HG02763 (cell line): ENCODE measurements around the gene XPNPEP1.

Experiments used
- ATAC-seq: cut with Tn5 transposase; IDR thresholded peaks from one replicate; pipeline ENCODE4 v1.9.1; 2021; ENCODE audit warnings: mild to moderate bottlenecking, moderate library complexity; ENCODE audit not compliant: unreplicated experiment

XPNPEP1 gene

DNA sequence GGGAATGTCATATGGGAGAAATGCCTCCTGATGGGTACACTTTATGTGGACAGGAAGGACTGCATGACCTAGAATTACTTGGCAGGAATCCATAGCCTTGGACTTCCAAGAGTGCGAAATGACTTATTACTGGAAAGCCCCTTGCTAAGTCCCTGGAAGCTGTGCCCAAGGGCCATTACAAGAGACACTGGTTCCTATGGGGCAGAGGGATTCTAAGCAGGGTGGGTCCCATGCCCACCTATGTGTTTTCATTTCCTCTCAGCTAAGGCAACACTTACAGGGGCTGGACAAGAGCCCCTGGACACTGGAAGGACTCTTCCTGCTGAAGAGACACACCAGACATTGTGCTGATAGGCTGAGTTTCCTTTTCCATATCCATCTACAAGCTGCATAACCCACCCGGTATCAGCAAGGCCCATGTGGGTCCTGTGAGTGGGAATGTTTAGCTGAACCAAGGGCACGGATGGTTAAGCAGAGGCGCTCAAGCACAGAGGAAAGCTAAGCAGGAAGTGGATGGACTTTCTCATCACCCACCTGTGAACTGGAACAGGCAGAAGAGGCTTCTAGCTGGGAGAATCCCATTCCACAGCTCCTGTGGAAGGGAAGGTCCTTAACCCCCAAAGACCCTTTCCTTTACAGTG lies 56.2 kb downstream of the XPNPEP1 start:
- no peak for ATAC-seq

DNA sequence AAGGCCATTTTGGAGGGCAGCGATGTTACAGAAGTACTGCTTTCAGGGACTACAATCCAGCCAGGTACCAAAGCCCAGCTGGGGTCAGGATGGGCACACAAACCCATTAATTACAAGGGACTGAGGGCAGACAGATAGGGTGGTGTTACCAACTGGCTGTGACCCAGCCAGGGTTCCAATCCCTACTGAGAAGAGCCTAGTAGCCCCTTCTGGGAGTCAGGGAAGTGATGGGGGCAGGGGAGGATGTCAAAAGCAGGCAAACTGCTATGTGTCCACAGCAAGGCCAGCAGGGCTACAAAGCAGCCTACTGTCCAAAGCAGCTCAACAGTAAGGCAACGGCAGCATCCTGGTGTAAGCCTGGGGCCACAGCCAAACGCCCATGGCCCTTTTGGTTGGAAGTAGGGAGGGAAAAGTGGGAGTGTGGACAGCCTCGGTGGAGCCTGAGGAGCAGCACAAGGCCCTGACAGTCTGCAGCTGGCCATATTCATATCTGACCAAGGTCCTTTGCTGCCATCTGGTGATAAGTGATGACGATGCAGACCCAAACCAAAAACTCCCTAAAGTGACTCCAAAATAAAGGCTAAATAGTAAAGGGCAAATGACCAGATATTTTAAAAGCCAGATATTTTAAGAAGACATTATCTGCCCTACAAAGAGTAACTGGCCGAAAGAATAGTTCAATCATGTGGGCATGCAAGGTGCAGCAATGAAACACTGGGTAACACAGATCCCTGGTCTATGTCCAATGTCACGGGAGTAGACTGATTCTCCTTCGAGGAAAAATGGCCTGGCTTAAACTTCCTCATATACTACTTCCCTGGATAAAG lies 56.9 kb downstream of the XPNPEP1 start:
- ATAC-seq: no peak

DNA sequence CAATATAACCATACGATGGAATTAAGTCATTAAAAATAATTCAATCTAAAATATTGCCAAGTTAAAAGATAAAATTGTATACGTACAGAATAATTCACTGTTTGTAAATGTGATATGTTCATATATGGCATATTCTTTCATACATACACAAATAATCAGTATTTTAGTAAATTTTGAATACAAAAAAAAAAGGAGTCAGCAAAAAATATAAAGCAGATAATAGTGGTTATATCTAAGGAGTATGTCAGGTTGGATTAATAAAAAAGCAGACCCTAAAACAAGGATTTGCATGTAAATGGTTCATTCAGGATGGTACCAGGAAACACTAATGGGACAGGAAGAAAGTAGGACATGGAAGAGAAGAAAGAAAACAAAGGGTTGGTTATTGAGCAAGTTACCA lies 59.5 kb downstream of the XPNPEP1 start:
- no peak for ATAC-seq

DNA sequence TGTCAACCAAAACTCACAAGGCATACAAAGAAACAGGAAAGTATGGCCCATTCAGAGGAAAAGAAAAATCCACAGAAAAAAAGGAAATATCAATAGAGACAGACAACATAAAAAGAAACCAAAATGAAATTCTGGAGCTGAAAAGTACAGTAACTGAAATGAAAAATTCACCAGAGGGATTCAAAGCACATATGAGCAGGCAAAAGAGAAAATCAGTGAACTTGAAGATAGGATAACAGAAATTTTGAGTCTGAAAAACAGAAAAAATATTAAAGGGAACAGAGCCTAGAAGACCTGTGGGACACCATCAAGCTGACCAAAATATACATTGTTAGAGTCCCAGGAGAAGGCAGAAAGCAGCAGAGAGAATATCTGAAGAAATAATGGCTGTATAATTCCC lies 60.6 kb downstream of the XPNPEP1 start:
- ATAC-seq: no peak

DNA sequence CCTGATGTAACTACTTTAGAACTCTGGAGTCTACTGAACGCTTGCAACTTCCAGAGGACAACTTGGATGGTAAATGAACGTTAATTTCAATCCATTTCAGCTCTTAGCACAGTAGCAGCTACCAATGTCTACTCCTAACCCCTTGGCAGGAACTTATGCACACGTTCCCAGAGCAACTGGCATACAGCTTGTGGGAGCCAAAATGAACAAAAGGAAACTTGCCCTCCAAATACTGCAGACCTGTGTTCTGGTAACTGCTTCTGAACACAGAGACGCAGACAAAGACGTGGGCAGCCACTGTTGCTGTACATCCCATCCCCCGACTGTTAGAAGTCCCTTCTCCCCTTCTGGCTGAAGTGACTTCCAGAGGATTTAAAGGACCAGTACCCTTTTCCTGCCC lies 61.3 kb downstream of the XPNPEP1 start:
- ATAC-seq: no peak

DNA sequence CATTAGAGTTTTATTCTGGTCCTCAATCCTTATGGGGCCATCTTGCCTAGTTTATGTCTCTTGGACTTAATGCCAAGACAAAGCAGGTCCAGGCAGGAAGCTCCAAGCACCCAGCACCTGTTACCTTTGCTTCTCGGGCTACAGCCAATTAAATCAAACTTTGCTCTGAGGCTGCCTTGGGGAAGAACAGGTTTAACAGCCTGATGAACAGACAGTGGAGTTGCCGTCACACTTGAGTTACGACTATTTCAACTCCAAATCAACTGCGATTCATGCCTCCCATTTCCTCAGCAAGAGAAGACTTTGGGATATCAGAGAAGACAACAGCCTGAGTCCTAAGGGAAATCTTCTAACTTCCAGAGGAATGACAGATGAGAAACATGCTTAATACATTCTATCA lies 62.2 kb downstream of the XPNPEP1 start:
- ATAC-seq: no peak

DNA sequence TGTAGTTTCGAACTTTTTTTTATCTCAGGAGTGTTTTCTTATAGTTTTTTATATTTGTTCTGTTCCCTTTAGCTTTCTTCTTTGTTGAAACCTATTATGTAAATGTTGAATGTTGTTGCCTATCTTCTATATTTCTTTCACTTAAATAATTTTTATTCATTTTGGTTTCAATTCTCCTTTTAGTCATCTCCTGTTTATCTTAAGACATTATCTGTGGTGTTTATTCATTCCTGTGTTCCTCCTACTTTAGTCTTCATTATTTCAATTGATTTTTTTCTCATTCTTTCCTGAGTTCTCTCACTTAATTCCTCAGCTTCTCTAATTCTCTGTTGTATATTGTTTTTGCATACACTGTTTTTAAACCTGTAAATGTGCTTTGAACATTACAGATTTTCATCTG lies 64.1 kb downstream of the XPNPEP1 start:
- no peak for ATAC-seq

DNA sequence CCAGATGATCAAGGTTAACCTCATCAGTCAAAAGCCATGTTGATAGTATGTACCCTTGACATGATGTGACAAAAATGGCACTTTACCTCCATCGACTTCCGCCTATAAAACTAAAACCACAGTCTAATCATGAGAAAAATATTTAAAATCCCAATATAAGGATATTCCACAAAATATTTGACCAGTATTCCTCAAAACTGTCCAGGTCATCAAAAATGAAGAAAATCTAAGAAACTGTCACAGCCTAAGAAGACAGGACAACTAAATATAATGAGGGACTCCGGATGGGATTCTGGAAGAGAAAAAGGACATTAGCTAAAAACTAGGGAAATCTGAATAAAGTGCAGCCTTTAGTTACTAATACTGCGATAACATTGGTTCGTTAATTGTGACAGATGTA lies 67.6 kb downstream of the XPNPEP1 start:
- ATAC-seq: no peak

DNA sequence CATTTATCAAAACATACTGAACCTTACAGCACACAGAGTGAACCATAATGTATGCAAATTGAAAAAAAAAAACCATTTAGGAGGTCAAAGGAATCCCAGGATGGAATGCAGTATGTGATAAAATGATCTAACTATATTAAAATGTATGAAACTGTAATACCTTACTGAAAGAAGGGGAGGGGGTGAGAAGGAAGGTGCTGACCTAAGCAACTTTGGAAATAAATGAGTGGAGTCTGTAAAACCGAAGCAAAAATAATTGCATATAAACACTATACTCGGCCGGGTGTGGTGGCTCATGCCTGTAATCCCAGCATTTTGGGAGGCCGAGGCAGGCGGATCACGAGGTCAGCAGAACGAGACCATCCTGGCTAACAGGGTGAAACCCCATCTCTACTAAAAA lies 69.4 kb downstream of the XPNPEP1 start:
- ATAC-seq: no peak

DNA sequence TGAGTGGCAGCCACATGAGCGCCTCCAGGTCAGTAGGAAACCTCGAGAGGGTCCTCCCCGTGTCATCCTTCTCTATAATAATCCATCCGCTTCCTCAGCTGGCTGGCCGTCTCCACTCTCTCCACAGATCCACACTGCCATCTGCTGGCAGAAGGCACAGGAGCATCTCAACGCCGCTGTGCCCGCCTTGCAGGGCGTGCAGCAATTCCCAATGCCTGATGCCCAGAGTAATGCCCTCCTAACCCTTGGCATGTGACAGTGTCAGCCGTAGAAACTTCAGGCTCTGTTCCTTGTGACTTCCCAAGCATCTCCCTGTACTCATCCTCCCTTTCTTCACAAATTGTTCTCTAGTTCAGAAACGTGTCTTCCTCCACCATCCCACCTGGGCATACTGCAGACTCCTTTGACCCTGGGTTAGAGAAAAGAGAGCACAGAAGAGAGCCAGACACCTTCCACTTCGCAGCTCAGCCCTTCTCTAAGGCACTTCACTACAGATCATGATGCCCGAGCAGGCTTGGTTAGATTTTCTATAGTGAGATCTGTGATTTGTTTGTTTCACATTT lies 70.8 kb downstream of the XPNPEP1 start:
- ATAC-seq: peak; percentile 90

DNA sequence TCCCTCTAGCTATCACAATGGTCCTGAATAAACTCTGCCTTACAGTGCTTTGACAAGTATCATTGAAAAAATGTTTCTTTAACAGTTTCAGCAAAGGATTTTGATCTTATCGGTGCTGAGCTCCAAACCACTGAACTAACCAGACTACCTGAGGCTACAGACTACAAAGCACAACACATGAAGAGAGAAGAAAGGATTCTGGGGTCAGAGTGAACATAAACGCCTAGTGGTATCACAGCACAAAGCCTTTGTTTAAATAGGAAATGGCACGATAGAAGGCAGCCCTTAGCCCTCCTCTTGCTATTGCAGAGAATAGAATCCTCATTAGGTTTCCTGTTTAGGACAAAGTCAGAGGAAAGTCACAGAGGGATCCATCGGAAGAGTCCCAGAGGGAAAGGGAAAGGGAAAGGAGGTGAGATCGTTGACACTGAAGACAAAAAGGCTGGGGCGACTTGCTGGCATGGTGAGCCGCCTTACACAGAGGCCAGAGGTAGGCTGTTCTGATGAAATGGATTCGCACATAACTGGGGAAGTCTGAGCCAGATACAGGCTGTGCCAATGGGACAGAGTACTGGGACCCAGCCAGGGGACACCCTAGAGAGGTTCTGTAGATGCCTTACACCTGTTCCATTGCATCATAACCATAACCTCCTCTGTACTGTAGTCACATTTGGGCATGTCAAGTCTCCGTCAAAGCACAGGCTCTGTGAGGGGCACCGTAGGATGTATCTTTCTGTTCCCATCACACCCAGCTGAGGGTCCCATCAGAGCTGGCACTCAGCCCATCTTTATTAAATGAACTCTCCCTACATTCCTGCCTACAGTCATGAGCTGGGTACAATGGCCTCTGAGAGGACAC lies 71.5 kb downstream of the XPNPEP1 start:
- peak; percentile 14 for ATAC-seq

DNA sequence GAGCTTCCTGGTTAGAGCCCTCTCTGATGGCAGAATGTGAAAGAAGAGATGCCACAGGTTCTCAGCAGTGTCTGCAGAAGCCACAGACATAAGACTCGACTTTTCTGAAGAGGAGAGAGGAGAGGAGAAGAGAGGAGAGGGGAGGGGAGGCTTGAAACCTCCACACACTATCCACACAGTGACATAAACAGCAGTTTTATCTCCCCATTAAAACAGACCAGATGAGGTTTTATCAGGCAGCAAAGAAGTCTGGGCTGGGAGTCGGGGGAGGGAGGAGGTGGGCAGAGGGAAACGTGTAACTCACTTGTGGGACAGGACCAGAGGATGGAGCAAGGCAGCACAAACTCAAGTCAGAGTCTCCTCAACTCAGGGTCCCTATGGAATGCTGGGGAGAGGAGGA lies 76.5 kb downstream of the XPNPEP1 start:
- no peak for ATAC-seq

DNA sequence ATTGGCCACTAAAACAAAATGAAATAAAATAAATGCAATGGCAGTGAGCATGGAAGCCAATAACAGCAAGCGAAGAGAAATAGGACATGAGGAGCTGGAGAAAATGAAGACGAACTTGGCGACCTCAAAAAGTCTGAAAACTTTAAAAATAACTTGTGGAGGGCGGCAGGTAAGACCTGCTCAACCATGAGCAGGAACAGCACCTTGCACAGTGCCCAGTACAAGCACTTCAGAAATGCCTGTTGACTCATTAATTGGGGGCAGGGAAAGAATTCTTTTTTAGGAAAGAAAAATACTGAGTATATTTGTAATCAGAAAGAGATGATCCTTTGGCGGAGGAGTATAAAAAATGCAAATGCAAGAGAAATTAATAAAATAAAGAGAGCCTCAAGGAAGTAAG lies 78.0 kb downstream of the XPNPEP1 start:
- no peak for ATAC-seq

DNA sequence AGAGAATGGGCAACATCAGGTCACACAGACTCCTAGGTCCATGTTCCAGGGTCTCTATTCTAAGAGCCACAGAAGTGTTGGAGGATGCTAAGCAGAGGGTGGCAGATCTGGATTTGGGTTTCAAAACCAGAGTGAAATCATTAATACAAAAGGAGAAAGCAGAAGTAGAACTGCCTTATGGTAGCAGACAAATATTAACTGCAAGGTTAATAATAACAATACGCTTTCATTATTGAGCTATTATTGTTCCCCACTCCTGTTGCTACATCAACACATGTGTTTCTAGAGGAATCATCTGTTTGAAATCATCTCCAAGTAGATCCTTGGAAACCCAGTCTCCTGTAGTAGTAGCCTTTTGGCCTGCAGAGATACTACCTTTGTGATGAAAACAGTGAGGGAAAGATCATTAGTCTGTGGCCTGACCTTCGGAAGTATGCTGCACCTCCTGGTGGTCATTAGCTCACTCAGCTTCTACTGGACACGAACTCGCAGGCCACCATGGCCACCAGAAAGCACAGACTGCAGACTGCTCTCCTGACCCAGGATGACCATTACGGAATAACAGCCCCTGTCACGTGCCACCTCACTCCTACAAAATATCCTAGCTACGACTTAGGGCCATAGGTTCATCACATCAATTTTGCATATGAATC lies 84.6 kb downstream of the XPNPEP1 start:
- ATAC-seq: no peak

DNA sequence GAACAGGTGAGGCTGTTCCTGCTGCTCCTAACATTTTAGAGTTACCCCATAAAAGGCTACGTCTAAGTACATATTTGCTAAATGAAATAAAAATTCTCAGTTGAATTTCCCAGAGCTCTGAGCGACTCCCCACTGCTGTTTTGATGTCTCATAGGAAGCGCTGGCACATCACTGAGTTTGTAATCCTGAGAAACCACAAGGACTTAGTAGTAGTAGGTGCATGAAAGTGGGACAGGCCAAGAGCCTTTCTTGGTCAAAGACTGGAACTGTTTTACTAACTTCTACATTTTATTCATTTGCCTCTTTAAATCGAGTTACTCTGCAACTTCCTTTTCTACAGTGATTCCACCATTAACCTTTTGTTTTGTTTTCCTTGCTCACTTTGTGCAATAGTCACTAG lies 85.9 kb downstream of the XPNPEP1 start:
- no peak for ATAC-seq

DNA sequence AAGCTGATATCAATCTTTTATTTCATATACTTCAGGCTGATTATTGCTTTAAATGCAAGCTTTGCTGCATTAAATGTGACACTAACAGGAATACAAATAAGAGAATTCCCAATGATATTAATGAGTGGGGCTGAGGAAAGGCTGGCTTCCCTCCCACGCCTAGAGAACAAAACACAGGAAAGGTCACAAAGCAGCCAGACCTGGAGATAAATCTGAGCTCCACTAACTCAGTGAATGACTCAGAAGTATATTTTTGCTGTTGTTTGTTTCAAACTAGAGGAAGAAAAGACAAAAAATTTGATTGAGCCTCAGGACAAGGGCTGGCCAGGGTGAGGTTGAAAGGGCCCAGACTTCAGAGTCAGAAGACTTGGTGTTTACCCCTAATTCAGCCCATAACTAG lies 88.1 kb downstream of the XPNPEP1 start:
- ATAC-seq: no peak

DNA sequence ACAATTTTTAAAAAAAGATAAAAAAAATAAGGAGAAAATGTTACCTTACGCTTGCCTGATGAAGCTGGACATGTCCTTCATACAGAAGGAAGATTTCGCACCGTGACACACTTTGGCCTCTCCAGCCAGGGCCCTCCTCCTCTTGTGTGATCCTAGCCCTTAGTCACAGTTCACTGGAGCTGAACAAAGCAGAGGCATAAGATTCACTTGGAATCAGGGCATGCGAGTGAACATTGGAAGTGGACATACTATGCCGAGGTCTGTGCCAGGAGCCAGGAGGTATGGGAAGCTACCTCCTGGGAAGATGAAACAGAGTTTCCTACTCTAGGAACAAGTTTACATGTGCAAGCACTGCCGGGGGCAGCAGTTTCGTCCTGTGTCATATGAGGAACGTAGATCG lies 91.5 kb downstream of the XPNPEP1 start:
- no peak for ATAC-seq

DNA sequence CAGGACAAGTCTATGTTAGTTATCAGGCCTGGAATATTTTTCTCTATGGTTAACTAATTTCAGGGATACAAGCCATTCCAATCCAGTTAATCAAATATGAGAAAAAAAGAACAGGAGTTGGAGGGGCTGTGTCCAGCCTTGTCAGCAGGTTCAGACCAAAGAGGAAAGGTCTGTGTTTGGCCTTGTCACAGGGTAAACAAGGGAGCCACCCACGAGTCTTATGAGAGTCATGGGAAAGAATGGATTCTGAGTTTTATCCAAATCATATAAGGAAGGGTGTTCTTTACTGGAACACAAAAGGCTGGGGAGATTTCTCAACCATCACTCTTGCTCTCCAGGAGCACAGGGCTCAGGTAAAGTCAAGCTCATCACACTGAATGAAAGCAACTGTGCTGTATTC lies 99.1 kb downstream of the XPNPEP1 start:
- ATAC-seq: no peak

DNA sequence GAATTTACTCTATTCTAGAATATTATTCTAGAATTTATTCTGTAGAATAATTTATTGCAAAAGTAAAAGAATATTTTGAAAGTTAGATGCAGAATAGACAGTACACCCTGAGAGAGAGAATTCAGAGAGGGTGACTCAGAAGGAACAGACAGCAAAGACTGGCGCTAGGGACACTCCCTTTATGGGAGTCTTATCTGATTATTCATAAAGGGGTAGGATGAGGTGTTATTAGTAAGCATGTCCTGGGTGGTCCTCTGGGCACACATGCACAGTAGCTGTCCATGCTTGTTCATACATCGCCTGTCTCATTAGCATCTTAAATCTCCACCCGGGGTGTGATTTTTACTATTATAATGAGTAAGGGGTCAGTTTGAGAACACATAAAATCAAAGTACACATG lies 100.1 kb downstream of the XPNPEP1 start:
- ATAC-seq: no peak

DNA sequence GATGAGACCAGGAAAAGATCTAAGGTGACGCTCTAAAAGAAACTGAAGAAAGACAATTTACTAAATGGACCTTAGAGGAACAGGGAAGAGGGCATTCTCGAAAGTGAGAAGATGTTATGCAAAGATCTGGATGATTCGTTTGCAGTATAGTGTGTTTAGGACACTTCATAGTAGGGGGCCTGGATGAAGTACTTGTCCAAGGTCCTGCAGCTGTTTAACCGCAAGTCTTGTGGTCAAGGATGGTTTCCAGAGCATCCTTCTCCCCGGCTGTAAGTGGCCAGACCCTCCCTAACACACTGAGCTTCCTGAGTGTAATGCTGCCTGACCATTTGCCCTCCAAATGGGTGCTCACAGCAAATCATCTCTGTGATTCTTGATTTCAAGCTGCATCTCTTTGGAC lies 101.6 kb downstream of the XPNPEP1 start:
- ATAC-seq: no peak
